ENCODE measurements around the gene CCDC30. TPM values are rescaled to one million over a fixed set of nuclear protein-coding genes. Genes with fewer than 3 reads are reported as not detected.

Gene CCDC30
- total RNA-seq = 0.55 and 3.4 TPM in 2 replicates

DNA sequence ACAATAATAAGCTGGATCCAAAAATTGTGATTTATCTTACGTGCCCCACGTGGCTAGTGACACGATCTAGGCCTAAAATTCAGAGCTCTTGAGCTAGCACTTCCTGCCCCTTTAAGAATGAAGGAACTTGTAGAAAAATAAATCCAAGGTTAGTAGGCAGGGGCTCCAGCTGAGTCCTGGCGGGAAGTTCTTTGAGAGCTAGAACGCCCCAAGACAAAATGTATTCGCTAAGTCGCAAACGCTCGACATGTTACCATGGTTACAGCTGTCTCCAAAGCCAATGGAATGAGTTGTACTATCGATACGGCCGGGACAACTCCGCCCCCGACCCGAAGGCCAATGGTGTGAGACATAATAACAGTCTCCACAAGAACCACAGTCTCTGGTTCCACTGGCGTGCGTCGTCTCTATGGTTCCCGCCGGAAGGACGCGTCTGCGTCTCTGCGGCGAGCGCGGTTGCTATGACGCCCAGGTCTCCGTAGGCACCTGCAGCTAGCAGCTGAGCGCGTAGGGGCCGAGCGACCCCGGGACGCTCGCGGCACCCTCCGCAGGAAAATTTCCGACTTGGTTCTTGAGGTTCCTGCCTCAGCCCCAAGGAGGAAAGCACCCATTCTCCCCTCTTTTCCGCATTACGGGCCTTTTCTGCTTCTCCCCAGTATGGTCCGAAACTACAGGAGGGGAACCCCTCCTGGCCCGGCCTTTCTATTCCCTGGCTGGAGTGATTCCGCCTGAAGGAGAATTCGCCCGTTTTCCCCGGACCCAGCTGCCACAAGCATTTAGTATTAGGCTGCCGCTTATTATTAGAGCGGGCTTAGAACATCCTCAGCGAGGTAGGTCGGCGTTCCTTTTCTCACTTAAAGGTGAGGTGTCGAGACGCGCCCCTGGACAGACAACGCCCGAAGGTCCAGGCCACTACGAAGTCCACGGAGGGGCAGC, at the start of gene CCDC30:
TSS of gene CCDC30 (plus strand) at position 459 of the 936 bp plus-strand sequence. CDS start 17,266 bp downstream, outside the sequence.

DNA sequence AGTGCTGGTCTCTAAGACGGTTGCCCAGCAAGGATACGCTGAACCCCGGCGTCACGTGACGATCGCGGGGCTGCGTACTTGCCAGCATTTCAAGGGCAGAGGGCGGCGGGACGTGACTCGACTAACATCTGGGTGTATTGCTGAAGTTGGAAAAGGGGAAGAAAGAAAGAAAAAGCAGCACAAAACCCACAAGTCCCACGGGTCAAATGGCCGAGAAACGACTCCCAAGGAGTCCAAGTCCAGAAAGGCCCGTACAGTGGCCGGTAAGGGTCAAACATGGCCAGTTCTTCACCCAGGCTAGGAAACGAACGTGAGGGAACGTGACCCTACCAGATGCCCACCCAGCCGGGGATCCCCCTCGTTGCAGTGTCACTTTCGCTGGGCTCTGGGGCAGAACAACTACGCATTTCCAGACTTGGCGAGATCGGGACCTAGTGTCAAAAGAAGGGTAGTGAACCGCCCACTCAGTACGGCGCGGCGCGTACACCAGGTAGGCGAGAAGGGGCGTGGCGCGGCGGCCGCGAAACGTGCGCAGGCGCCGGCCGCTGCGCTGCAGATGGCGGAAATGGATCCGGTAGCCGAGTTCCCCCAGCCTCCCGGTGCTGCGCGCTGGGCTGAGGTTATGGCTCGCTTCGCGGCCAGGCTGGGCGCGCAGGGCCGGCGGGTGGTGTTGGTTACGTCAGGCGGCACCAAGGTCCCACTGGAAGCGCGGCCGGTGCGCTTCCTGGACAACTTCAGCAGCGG, 6.9 kb upstream of the CCDC30 start, which contains the start of the genes PPCS and ZMYND12:
TSS of gene PPCS (plus strand) at position 534 of the 744 bp plus-strand sequence. CDS start at position 557, 23 bp downstream.
TSS of gene ZMYND12 (minus strand) at position 13 of the 744 bp plus-strand sequence. CDS start 25 bp downstream, outside the sequence.

DNA sequence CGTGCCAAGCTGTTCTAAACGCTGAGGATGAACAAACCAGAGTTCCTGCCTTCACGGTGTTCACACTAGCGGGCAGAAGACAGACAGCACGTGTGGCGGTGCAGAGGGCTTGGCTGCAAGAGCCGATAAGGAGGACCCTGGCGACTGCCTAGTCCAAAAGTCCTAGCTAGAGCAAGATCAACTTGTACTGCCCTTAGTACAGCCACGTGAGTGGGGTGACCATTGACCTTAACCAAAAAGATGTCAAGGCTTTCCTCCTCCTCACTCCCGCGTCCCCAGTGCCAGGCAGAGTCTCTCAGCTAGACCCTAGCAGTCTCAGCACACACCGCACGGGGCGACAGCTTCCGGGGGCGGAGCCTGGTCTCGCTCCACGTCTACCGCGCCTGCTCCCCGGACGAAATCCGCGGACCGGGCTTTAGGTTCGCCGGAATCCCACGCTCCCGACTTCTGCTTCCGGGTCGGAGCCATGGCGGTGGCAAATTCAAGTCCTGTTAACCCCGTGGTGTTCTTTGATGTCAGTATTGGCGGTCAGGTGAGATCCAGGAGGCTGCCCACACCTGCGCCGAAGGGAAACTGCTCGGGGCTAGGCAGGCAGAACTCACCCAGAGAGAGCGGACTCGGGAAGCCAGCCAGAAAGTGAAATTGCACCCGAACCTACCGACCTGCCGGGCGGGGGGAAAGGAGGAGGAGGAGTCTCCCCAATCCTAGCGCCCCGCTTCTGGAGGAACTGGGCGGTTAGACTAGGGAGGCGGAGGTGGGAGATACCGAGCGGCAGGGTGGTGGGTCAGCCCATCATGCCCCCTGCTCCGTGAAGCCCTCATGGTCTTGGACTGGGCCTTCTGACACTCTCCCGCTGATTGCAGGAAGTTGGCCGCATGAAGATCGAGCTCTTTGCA, 195.1 kb downstream of the CCDC30 start, which contains the start of gene PPIH:
TSS of gene PPIH (plus strand) at position 443 of the 896 bp plus-strand sequence. CDS start at position 467, 24 bp downstream.

DNA sequence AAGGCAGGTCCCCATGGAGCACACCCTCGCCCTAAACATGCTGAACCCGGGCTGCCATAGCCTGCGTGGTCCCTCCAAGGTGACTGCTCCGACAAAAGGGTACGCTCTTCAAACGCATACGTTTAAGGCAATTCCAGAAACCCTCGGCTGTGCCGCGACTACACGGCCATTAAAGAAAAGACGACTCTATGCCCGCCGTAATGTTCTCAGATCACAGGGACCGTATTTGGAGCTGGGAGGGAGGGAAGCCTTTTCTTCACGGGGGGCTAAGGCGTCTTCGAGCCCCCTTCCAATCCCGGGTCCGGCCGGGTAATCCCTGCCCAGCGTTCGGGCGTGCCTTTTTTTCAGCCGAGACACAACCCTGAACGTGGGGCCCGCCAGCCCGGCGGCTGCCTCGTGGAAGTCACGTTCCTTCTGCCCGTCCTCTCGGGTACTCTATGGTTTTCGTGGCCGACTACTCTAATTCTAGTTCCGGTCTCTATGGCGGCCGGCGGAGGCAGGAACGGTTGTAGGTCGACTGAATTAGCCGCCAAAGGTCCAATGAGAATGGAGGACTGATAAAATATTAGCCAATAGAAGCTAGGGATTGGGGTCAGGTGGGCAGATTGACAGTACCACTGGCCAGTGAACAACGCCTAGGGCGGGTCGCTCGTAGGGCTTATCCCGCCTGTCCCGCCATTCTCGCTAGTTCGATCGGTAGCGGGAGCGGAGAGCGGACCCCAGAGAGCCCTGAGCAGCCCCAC, 218.8 kb downstream of the CCDC30 start, which contains the start of gene YBX1:
TSS of gene YBX1 (plus strand) at position 678 of the 743 bp plus-strand sequence. CDS start 148 bp downstream, outside the sequence.

Other genes starting within 250 kb of the CCDC30 start
- gene FOXJ3, start 128.1 kb upstream of the CCDC30 start, total RNA-seq = 15.5 and 17.6 TPM in 2 replicates
- gene RIMKLA, start 82.5 kb upstream of the CCDC30 start, total RNA-seq = under 0.01 and 0.12 TPM in 2 replicates
- gene ZMYND12, start 7.3 kb upstream of the CCDC30 start, total RNA-seq = 0.66 and 1.00 TPM in 2 replicates
- 31.6 and 35.3 TPM in 2 replicates for gene PPCS, start 6.7 kb upstream of the CCDC30 start, total RNA-seq
- gene PPIH, start 195.1 kb downstream of the CCDC30 start, total RNA-seq = 27.0 and 52.6 TPM in 2 replicates
- gene YBX1, start 219.1 kb downstream of the CCDC30 start, total RNA-seq = 820 and 977 TPM in 2 replicates